Bronchial epithelial cell (primary cell): ENCODE results near the gene IFFO2. TPM values are rescaled to one million over a fixed set of nuclear protein-coding genes. Genes with fewer than 3 reads are reported as not detected.
A peak's percentile ranks its signal among the peaks of the same experiment; 100 is the strongest.

Source experiments
- DNase-seq: peaks from one replicate; pipeline ENCODE4 v3.0.0-alpha.2; 2010; ENCODE audit warnings: low read depth
- FAIRE-seq: peaks from 2 replicates; lab custom pipeline; 2011; peaks lifted over from hg19 to GRCh38; lab: Jason Lieb, UNC
- H3K27me3 ChIP-seq: 2 replicates; pipeline ENCODE4 v1.5.1; 2011; ENCODE audit warnings: low read length; ENCODE audit not compliant: control insufficient read depth, insufficient read depth
- H3K36me3 ChIP-seq: 2 replicates; pipeline ENCODE4 v1.5.1; 2011; ENCODE audit warnings: low read length; ENCODE audit not compliant: control insufficient read depth, insufficient read depth
- H3K4me3 ChIP-seq: 2 replicates; pipeline ENCODE4 v1.5.1; 2011; ENCODE audit warnings: mild to moderate bottlenecking, low read depth, low read length, control low read depth
- CTCF ChIP-seq: IDR thresholded peaks from 2 replicates; pipeline ENCODE4 v1.5.1; 2011; ENCODE audit warnings: mild to moderate bottlenecking, moderate library complexity, low read length, control low read depth, inconsistent platforms; ENCODE audit not compliant: insufficient read depth, severe bottlenecking
- total RNA-seq: library from RNA; depleted of rRNA; stranded (reverse); fragments of >200 nt; gene quantifications from 2 replicates; pipeline ENCODE4 v1.2.1, GENCODE V29; 2014

The IFFO2 gene
- total RNA-seq, 1 donor from 2014 or later: 11.8 TPM

GRCh38 chr1:18931730-18932129 lies 24.7 kb downstream of the IFFO2 start:
- H3K36me3 ChIP-seq: no peaks in the 10 kb centered on the region
- no peak for TF ChIP-seq CTCF
- FAIRE-seq (no peak), DNase-seq (no peak)
- H3K27me3 ChIP-seq: no peaks in the 10 kb centered on the region
- no peak overlapping the region for H3K4me3 ChIP-seq

GRCh38 chr1:18929686-18930085 lies 26.8 kb downstream of the IFFO2 start:
- Histone ChIP-seq H3K4me3 (no peak overlapping the region), H3K27me3 (no peaks in the 10 kb centered on the region), H3K36me3 (peaks cover 1% of the 10 kb centered on the region)
- DNase-seq (no peak), FAIRE-seq (no peak)
- TF ChIP-seq CTCF: no peak

GRCh38 chr1:18928985-18929384 lies 27.5 kb downstream of the IFFO2 start:
- H3K4me3 ChIP-seq: no peak overlapping the region
- TF ChIP-seq CTCF: no peak
- FAIRE-seq (no peak), DNase-seq (no peak)
- no peaks in the 10 kb centered on the region for H3K27me3 ChIP-seq
- peaks cover 1% of the 10 kb centered on the region for H3K36me3 ChIP-seq

GRCh38 chr1:18928406-18928805 lies 28.1 kb downstream of the IFFO2 start:
- H3K4me3 ChIP-seq: no peak overlapping the region
- no peak for DNase-seq
- no peak for FAIRE-seq
- no peak for TF ChIP-seq CTCF
- peaks cover 1% of the 10 kb centered on the region for H3K36me3 ChIP-seq
- no peaks in the 10 kb centered on the region for H3K27me3 ChIP-seq

GRCh38 chr1:18927654-18928272 lies 28.7 kb downstream of the IFFO2 start:
- peaks cover 1% of the 10 kb centered on the region for H3K36me3 ChIP-seq
- FAIRE-seq (no peak), DNase-seq (peak; percentile 44)
- no peaks in the 10 kb centered on the region for H3K27me3 ChIP-seq
- TF ChIP-seq CTCF: no peak
- H3K4me3 ChIP-seq: no peak overlapping the region
